GM12874 (cell line): ENCODE measurements around the gene HSP90AB1.
A peak's percentile ranks its signal among the peaks of the same experiment; 100 is the strongest.

Source experiments
- TF ChIP-seq, protein P1 (sequence below): IDR thresholded peaks from 2 replicates; pipeline ENCODE4 v1.5.1; 2011; ENCODE audit warnings: low read depth, mild to moderate bottlenecking, control low read depth, low read length, moderate library complexity; ENCODE audit not compliant: insufficient read depth

Gene HSP90AB1

DNA sequence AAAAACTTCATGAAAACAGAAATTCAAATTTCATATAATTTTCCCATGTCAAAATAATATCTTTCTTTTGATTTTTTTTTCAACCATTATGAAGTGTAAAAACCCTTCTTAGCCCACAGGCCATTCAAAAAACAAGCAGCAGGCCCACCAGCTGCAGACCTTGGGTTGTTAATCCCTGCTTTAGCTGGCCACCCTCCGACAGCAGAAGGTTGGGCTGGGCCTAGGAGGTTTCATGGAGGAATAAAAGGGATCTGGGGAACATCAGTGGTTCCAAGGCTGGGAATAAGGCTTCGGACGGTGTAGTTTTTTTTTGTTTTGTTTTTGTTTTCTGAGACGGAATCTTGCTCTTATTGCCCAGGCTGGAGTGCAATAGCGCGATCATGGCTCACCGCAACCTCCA is 3.6 kb upstream of the HSP90AB1 start:
- TF ChIP-seq, protein P1, sequence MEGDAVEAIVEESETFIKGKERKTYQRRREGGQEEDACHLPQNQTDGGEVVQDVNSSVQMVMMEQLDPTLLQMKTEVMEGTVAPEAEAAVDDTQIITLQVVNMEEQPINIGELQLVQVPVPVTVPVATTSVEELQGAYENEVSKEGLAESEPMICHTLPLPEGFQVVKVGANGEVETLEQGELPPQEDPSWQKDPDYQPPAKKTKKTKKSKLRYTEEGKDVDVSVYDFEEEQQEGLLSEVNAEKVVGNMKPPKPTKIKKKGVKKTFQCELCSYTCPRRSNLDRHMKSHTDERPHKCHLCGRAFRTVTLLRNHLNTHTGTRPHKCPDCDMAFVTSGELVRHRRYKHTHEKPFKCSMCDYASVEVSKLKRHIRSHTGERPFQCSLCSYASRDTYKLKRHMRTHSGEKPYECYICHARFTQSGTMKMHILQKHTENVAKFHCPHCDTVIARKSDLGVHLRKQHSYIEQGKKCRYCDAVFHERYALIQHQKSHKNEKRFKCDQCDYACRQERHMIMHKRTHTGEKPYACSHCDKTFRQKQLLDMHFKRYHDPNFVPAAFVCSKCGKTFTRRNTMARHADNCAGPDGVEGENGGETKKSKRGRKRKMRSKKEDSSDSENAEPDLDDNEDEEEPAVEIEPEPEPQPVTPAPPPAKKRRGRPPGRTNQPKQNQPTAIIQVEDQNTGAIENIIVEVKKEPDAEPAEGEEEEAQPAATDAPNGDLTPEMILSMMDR = no peak

DNA sequence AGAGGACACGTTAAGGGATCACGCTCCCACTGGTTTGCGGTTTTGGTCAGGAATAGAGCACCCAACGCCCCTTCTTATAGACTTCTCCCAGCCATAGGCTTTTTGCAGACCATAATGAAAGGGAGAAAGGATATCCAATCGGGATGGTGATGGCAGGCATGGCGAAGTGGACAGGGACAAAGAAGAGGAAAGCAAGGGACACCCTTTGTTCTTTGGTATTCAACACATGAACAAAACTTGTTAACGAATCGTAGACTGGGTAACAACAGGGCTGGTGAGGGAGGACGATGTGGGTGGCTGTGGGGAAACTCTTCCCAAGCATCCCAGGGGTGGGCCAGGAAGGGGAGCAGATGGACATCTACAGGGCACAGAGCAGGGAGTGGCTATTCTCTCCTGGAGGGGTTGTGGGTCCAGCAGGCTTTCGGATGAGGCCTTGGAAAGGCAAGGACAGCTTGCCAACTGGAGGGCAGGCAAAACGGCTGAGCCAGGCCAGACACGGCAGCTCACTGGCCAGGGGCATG is 1.4 kb upstream of the HSP90AB1 start:
- TF ChIP-seq, protein P1 = no peak

DNA sequence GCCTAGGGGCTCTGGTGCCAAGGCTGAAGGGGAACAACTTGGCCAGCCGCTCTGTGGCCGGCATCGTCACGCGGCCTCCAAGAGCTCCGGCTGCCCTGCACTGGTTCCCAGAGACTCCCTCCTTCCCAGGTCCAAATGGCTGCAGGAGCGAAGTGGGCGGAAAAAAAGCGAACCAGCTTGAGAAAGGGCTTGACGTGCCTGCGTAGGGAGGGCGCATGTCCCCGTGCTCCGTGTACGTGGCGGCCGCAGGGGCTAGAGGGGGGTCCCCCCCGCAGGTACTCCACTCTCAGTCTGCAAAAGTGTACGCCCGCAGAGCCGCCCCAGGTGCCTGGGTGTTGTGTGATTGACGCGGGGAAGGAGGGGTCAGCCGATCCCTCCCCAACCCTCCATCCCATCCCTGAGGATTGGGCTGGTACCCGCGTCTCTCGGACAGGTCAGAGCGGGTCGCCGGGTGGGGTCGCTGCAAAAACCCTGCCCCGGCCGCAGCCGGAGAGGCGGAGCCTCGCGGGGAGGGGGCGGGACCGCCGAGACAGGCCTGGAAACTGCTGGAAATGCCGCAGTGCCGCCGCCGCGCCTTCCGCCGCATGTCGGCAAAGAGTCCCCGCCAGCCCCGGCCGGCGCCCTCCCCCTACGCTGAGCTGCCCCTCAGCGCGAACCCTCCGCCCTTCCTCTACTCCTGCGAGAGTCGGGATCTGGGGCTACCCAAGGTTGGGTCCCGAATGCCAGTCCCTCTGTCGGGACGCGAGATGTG is 814 bp upstream of the HSP90AB1 start:
- TF ChIP-seq, protein P1 = peak; percentile 47; the same call in 1 of the 2 replicates

DNA sequence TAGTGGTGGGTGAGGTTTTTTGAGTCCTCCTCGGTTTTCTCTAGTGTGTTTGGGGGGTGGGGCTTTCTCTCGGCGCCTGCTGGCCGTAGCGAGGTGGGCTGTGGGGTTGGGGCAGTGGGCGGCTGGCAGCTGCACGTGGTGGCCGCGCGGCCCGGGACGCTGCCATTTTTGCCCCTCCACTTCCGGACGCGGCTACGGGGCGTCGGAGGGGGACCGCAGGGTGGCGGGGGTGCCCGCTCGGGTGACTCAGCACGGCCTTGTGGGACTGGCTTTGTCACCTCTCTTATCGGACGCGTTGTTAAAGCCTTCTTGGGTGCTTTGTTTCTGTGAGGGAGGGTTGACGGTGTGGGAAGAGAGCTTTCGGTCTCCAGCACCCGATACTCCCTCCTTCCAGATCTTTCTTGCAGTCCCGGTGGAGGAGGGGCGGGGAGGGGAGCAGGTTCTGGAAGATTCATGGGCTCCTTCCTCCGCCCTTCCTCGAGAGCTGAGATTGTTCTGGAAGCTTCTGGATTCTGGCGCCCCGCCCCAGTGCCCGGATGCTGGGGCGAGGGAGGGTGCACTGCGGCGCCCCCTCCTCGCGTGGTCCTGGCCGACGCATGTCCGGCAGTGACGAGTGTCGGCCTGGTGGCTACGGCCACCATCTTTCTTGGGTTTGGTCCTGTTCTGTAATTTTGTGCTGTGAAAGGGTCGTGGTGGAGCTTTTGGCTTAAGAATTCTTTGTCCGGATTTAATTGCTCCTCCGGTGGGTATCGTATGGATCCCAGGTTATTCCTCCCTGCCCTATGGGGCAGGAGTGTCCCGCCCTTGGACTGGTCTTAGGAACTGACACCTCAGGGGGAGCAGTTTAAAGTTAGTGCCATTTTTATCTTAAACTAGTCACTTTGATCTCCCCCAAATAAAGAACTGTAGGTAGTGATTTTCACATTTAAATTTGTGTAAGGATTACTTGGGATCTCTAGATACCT is 719 bp downstream of the HSP90AB1 start:
- TF ChIP-seq, protein P1 = no peak

DNA sequence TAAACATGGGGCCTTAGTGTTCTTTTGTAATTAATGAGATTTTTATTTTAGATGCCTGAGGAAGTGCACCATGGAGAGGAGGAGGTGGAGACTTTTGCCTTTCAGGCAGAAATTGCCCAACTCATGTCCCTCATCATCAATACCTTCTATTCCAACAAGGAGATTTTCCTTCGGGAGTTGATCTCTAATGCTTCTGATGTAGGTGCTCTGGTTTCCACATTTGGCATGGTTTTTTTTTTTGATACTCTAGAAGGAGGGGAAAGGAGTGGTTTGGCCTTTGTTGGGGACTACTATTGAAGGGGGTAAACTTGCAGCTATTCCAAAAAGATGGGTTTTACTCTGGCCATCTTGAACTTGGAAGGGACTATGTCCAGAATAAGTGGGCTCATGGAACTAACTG is 1.7 kb downstream of the HSP90AB1 start:
- TF ChIP-seq, protein P1 = no peak

DNA sequence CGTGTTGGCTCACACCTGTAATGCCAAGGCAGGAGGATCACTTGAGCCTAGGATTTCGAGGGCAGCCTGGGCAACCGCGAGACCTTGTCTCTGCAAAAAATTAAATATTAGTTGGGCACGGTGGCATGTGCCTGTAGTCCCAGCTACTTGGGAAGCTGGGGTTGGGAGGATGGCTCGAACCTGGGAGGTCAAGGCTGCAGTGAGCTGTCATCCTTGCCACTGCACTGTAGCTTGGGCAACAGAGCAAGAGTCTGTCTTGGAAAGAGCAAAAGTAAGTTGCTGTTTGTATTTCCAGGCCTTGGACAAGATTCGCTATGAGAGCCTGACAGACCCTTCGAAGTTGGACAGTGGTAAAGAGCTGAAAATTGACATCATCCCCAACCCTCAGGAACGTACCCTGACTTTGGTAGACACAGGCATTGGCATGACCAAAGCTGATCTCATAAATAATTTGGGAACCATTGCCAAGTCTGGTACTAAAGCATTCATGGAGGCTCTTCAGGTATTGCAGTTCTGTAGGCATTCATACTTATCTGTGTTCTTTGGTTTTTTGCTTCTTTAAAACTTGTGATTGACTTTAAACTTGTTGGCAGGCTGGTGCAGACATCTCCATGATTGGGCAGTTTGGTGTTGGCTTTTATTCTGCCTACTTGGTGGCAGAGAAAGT is 2.3 kb downstream of the HSP90AB1 start:
- TF ChIP-seq, protein P1 = no peak

DNA sequence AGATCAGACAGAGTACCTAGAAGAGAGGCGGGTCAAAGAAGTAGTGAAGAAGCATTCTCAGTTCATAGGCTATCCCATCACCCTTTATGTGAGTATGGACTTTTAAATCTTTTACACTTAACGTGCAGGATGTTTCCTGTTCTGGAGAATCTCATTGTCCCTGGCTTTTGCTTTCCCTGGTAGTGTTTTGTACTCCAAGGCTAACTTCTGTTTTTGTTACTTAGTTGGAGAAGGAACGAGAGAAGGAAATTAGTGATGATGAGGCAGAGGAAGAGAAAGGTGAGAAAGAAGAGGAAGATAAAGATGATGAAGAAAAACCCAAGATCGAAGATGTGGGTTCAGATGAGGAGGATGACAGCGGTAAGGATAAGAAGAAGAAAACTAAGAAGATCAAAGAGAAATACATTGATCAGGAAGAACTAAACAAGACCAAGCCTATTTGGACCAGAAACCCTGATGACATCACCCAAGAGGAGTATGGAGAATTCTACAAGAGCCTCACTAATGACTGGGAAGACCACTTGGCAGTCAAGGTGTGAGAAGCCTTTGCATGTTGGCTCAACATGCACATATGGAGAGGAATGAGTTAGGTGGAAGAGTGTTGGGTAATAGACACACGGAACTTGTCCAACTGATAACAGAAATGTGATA is 3.3 kb downstream of the HSP90AB1 start:
- TF ChIP-seq, protein P1 = no peak
